Esophagus squamous epithelium (tissue), 4 donors: Measurements from ENCODE around the gene GABRR1.

ENCODE experiments used
- CTCF ChIP-seq, 6 experiments: fragments of 450-650 bp in 4 of 6; fragments of 200-600 bp in 2 of 6; sonication (generic) in 2 of 6; IDR thresholded peaks; one replicate each; pipeline ENCODE4 v1.5.1; 2016 to 2019; ENCODE audit warnings: antibody characterized with exemption in 6 of 6, mild to moderate bottlenecking in 4 of 6, moderate library complexity in 4 of 6
- POLR2A ChIP-seq, 4 donors: fragments of 450-650 bp; IDR thresholded peaks; one replicate each; pipeline ENCODE4 v1.6.1; 2017; ENCODE audit warnings: antibody characterized with exemption in 4 of 4, mild to moderate bottlenecking in 4 of 4, moderate library complexity in 3 of 4

- TF ChIP-seq CTCF (IDR thresholded peaks at IDR 0.05), result no peak
- TF ChIP-seq POLR2A (IDR thresholded peaks at IDR 0.05), result no peak
These were observed 4.0 kb upstream of the GABRR1 start for GRCh38 chr6:89221129-89221528.
